Measurements from ENCODE around the gene BTBD18.

GRCh38 chr11:57776031-57776521 lies 24.5 kb upstream of the BTBD18 start:
- TF ChIP-seq CTCF (IDR thresholded peaks at IDR 0.05): no peak
- TF ChIP-seq POLR2A (IDR thresholded peaks at IDR 0.05): no peak
